HepG2 (cell line): ENCODE measurements around the gene BRCA1. TPM values are rescaled to one million over a fixed set of nuclear protein-coding genes. Genes with fewer than 3 reads are reported as not detected.
A peak's percentile ranks its signal among the peaks of the same experiment; 100 is the strongest.

ENCODE experiments used
- BRCA1 ChIP-seq: sonication (generic); formaldehyde crosslinking; IDR thresholded peaks from 2 replicates; pipeline ENCODE4 v1.4.0; 2020; ENCODE audit warnings: missing genetic modification reagents
- CAMTA2 ChIP-seq: sonication (generic); formaldehyde crosslinking; IDR thresholded peaks from 2 replicates; pipeline ENCODE4 v1.4.0; 2020; ENCODE audit warnings: mild to moderate bottlenecking, missing genetic modification reagents, borderline replicate concordance
- CBX1 ChIP-seq: IDR thresholded peaks from one replicate; pipeline ENCODE4 v1.6.1; 2016; ENCODE audit warnings: antibody characterized with exemption, low read depth
- FOXK1 ChIP-seq: sonication (generic); formaldehyde crosslinking; IDR thresholded peaks from 2 replicates; pipeline ENCODE4 v1.4.0; 2020; ENCODE audit warnings: low read depth, missing genetic modification reagents, borderline replicate concordance
- HCFC1 ChIP-seq: fragments of 150-350 bp; IDR thresholded peaks from 2 replicates; pipeline ENCODE4 v1.6.1; 2014; ENCODE audit warnings: low read depth, low read length
- HMGA1 ChIP-seq: sonication (generic); formaldehyde crosslinking; conservative IDR thresholded peaks from 2 replicates; pipeline ENCODE4 v1.4.0; 2020; ENCODE audit warnings: missing genetic modification reagents
- ISX ChIP-seq: sonication (generic); formaldehyde crosslinking; conservative IDR thresholded peaks from 2 replicates; pipeline ENCODE4 v1.5.0; 2020; ENCODE audit warnings: missing genetic modification reagents
- KDM6A ChIP-seq: IDR thresholded peaks from 2 replicates; pipeline ENCODE4 v1.6.1; 2016; ENCODE audit warnings: low read depth
- KLF13 ChIP-seq: sonication (generic); formaldehyde crosslinking; IDR thresholded peaks from 2 replicates; pipeline ENCODE4 v1.4.0; 2020; ENCODE audit warnings: mild to moderate bottlenecking, missing genetic modification reagents
- LCORL ChIP-seq, 2 experiments: fragments of 450-650 bp in 1 of 2; sonication (generic) in 1 of 2; formaldehyde crosslinking in 1 of 2; IDR thresholded peaks; 2 replicates each; pipeline versions ENCODE4 v1.5.0 to v1.6.1; 2017 to 2020; ENCODE audit warnings: antibody characterized with exemption in 1 of 2, missing genetic modification reagents in 1 of 2
- MTF1 ChIP-seq: sonication (generic); formaldehyde crosslinking; IDR thresholded peaks from 2 replicates; pipeline ENCODE4 v1.5.0; 2020; ENCODE audit warnings: missing genetic modification reagents
- NCOR1 ChIP-seq: fragments of 200-600 bp; sonication (generic); IDR thresholded peaks from 2 replicates; pipeline ENCODE4 v1.7.0; 2017; ENCODE audit warnings: antibody characterized with exemption, low read length, borderline replicate concordance
- NR2F6 ChIP-seq, 2 experiments: IDR thresholded peaks; 2 replicates each; pipeline ENCODE4 v1.6.1; 2016; ENCODE audit warnings: antibody characterized with exemption in 1 of 2, mild to moderate bottlenecking in 1 of 2
- PITX1 ChIP-seq: sonication (generic); formaldehyde crosslinking; IDR thresholded peaks from 2 replicates; pipeline ENCODE4 v1.5.1; 2020; ENCODE audit warnings: mild to moderate bottlenecking, missing genetic modification reagents
- SAFB2 ChIP-seq: sonication (generic); formaldehyde crosslinking; IDR thresholded peaks from 2 replicates; pipeline ENCODE4 v1.5.1; 2020; ENCODE audit warnings: missing genetic modification reagents, low read depth, mild to moderate bottlenecking, borderline replicate concordance
- TOE1 ChIP-seq: sonication (generic); formaldehyde crosslinking; IDR thresholded peaks from 2 replicates; pipeline ENCODE4 v1.4.0; 2020; ENCODE audit warnings: mild to moderate bottlenecking, missing genetic modification reagents
- YY1 ChIP-seq: IDR thresholded peaks from 2 replicates; pipeline ENCODE4 v1.6.1; 2011; ENCODE audit warnings: low read length, low read depth, moderate library complexity, mild to moderate bottlenecking; ENCODE audit not compliant: insufficient read depth, insufficient replicate concordance
- ZBTB3 ChIP-seq: sonication (generic); formaldehyde crosslinking; IDR thresholded peaks from 2 replicates; pipeline ENCODE4 v1.4.0; 2020; ENCODE audit warnings: low read depth, mild to moderate bottlenecking, moderate library complexity, missing genetic modification reagents, borderline replicate concordance
- ZNF432 ChIP-seq: sonication (generic); formaldehyde crosslinking; IDR thresholded peaks from 2 replicates; pipeline ENCODE4 v1.5.0; 2020; ENCODE audit warnings: missing genetic modification reagents, mild to moderate bottlenecking, borderline replicate concordance
- polyA plus RNA-seq, 8 experiments: library from polyadenylated mRNA; depleted of rRNA in 3 of 8; stranded (reverse) in 7 of 8; unstranded in 1 of 8; fragments of >200 nt; fragmentation: Illumina TruSeq in 4 of 8; extraction: Trizol in 4 of 8; gene quantifications; 2 replicates each; pipeline versions ENCODE4 v1.2.1 to v1.2.3, GENCODE V29; 2011 to 2016; ENCODE audit warnings: low read depth in 4 of 8, missing spikeins in 1 of 8, mixed read lengths in 1 of 8; ENCODE audit not compliant: insufficient read depth in 1 of 8
- total RNA-seq, 5 experiments: library from RNA; depleted of rRNA; stranded (reverse); fragments of >200 nt; fragmentation: Illumina TruSeq; extraction: Trizol; gene quantifications; 2 replicates each; pipeline ENCODE4 v1.2.3, GENCODE V29; 2016; ENCODE audit warnings: low read depth in 1 of 5
- TF ChIP-seq, protein P1 (sequence below): sonication (generic); formaldehyde crosslinking; IDR thresholded peaks from 2 replicates; pipeline ENCODE4 v1.5.1; 2020; ENCODE audit warnings: mild to moderate bottlenecking, missing genetic modification reagents, borderline replicate concordance
- TF ChIP-seq, protein P2 (sequence below): sonication (generic); formaldehyde crosslinking; IDR thresholded peaks from 2 replicates; pipeline ENCODE4 v1.8.1; 2023; ENCODE audit warnings: mild to moderate bottlenecking, inconsistent platforms, moderate library complexity, missing genetic modification reagents, borderline replicate concordance

BRCA1 gene
- total and polyA plus RNA-seq, 2 of the 13 experiments (the other 11 are each of a cell fraction or from before 2014, with no cell fraction given) = 13.3 to 37.5 TPM

DNA sequence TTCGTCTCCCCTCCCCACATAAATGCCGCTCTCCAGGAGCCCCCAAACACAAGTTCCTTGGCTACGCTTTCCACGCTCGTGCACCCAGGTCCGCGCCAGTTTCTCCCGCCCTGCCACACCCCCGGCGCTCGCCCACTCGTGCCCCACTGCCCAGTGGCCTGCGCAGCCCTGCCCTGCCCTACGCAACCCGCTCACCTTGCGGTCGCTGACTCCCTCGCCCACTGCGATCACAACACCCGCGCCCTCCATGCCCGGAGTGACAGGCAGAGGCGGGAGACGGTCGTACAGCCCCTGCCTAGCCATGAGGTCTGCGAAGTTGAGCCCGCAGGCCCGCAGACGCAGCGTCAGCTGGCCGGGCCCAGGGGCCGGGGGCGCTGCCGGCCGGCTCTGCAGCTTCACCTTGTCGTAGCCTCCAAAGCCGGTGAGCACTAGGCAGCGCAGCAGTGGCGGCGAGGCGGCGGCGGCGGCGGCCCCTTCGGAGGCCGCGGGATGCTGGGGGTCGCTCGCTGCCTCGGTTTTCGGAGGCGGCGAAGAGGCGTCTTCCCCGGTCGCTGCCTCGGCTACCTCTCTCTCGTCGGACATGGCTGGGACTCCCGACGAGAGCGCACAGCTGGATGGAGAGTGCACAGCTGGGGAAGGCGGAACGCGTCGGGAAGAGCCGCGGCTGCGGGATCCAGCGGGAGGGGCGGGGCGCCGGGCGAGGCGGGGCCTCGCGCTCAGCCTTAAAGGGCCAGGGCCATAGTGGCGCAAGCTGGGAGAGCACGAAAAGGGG lies 103.2 kb downstream of the BRCA1 start, which contains the start of gene VAT1 (continued):
- TF ChIP-seq, protein P1, sequence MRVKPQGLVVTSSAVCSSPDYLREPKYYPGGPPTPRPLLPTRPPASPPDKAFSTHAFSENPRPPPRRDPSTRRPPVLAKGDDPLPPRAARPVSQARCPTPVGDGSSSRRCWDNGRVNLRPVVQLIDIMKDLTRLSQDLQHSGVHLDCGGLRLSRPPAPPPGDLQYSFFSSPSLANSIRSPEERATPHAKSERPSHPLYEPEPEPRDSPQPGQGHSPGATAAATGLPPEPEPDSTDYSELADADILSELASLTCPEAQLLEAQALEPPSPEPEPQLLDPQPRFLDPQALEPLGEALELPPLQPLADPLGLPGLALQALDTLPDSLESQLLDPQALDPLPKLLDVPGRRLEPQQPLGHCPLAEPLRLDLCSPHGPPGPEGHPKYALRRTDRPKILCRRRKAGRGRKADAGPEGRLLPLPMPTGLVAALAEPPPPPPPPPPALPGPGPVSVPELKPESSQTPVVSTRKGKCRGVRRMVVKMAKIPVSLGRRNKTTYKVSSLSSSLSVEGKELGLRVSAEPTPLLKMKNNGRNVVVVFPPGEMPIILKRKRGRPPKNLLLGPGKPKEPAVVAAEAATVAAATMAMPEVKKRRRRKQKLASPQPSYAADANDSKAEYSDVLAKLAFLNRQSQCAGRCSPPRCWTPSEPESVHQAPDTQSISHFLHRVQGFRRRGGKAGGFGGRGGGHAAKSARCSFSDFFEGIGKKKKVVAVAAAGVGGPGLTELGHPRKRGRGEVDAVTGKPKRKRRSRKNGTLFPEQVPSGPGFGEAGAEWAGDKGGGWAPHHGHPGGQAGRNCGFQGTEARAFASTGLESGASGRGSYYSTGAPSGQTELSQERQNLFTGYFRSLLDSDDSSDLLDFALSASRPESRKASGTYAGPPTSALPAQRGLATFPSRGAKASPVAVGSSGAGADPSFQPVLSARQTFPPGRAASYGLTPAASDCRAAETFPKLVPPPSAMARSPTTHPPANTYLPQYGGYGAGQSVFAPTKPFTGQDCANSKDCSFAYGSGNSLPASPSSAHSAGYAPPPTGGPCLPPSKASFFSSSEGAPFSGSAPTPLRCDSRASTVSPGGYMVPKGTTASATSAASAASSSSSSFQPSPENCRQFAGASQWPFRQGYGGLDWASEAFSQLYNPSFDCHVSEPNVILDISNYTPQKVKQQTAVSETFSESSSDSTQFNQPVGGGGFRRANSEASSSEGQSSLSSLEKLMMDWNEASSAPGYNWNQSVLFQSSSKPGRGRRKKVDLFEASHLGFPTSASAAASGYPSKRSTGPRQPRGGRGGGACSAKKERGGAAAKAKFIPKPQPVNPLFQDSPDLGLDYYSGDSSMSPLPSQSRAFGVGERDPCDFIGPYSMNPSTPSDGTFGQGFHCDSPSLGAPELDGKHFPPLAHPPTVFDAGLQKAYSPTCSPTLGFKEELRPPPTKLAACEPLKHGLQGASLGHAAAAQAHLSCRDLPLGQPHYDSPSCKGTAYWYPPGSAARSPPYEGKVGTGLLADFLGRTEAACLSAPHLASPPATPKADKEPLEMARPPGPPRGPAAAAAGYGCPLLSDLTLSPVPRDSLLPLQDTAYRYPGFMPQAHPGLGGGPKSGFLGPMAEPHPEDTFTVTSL (CRISPR knock-in tag) = peak; percentile 56; the same call in 1 of the 2 replicates
- TF ChIP-seq NR2F6 (IDR thresholded peaks at IDR 0.05) (no peak), NR2F6 (CRISPR knock-in tag; IDR thresholded peaks at IDR 0.05) (peak; percentile 16; the same call in 1 of the 2 replicates), BRCA1 (CRISPR knock-in tag) (peak; percentile 79; the same call in 1 of the 2 replicates), HMGA1 (no peak), MTF1 (peak; percentile 53; the same call in 1 of the 2 replicates), KDM6A (CRISPR knock-in tag) (no peak), FOXK1 (CRISPR knock-in tag) (peak; percentile 48; the same call in 1 of the 2 replicates), NCOR1 (no peak), ISX (CRISPR knock-in tag) (peak; percentile 56; the same call in 1 of the 2 replicates), SAFB2 (CRISPR knock-in tag) (peak; percentile 94), ZBTB3 (CRISPR knock-in tag) (0 out of 2 replicates have a peak, but pooled peaks have one; percentile 65), YY1 (no peak), CAMTA2 (CRISPR knock-in tag) (no peak; the same call in 1 of the 2 replicates), TOE1 (no peak), KLF13 (CRISPR knock-in tag) (no peak), HCFC1 (no peak), CBX1 (no peak), PITX1 (CRISPR knock-in tag) (peak; percentile 25), ZNF432 (no peak), LCORL (IDR thresholded peaks at IDR 0.05) (no peak), LCORL (CRISPR knock-in tag; IDR thresholded peaks at IDR 0.05) (no peak; the same call in 1 of the 2 replicates)
- TF ChIP-seq, protein P2, sequence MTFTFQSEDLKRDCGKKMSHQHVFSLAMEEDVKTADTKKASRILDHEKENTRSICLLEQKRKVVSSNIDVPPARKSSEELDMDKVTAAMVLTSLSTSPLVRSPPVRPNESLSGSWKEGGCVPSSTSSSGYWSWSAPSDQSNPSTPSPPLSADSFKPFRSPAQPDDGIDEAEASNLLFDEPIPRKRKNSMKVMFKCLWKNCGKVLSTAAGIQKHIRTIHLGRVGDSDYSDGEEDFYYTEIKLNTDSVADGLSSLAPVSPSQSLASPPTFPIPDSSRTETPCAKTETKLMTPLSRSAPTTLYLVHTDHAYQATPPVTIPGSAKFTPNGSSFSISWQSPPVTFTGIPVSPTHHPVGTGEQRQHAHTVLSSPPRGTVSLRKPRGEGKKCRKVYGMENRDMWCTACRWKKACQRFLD = peak; percentile 96
